GM18502 (cell line): ENCODE data around the gene PACRG.

Source experiments
- ATAC-seq: cut with Tn5 transposase; IDR thresholded peaks from one replicate; pipeline ENCODE4 v1.9.1; 2021; ENCODE audit warnings: mild to moderate bottlenecking; ENCODE audit not compliant: unreplicated experiment, poor library complexity

PACRG gene

DNA sequence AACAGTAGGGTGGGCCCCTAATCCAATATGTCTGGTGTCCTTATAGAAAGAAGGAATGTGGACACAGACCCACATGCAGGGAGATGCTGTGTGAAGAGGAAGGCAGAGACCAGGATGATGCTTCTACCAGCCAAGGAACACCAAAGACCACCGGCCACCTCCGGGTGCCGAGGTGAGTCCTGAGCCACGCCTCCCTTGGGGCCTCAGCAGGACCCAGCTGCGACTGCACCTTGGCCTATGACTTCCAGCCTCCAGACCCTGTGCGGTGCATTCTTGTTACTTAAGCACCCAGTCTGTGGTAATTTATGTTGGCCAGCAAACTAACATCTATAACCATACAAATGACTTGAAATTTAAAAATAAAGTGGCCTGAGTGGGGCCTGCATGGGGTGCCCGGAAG lies 607.3 kb downstream of the PACRG start:
- ATAC-seq, result no peak

DNA sequence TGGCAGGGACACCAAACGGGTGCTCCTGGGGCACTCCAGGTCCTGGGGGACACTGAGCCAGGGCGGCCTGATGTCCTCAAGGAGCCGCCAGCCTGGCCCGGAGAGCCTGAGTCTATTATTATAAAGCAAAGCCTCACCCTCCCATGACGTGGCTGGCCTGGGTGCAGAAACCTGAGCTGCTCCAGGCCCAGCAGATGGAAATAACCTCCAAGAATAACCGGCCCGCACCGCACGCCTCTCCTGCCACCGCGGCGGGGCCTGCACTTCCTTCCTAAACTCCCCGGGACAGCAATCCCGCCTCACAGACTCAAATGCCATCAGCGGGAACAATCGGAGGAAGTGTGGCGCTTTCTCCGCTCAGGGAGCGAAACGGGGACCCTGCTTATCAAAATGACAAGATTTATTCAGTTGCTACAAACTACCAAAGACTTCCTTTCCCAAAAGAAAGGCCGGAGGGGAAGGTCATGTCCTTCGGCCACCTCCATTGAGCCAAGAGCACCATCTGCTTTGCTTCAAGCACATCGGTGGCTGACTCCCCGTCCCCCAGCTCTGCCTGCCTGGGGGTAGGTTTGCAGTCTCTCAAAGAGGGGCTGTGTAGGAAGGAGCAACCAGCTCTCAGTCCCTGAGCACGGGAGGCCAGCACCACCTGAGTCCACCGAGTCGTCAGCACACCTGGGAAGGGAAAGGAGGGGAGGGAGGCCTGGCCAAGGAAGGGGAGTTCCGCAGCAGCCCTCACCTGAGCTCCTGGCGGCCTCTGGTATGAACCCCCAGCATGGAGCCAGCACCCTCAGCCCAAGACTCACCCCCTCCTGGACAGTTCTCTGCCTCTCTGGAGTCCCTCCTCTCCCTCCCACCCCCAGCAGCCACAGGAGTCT lies 608.1 kb downstream of the PACRG start:
- ATAC-seq, result no peak

- ATAC-seq, result no peak
Measured at GRCh38 chr6:163336961-163337360, 609.2 kb downstream of the PACRG start.

- ATAC-seq, result no peak
Measured at GRCh38 chr6:163337958-163338357, 610.2 kb downstream of the PACRG start.

GRCh38 chr6:163338671-163339405 lies 611.1 kb downstream of the PACRG start:
- no peak for ATAC-seq

- no peak for ATAC-seq
Measured at GRCh38 chr6:163339466-163339865, 611.7 kb downstream of the PACRG start.

DNA sequence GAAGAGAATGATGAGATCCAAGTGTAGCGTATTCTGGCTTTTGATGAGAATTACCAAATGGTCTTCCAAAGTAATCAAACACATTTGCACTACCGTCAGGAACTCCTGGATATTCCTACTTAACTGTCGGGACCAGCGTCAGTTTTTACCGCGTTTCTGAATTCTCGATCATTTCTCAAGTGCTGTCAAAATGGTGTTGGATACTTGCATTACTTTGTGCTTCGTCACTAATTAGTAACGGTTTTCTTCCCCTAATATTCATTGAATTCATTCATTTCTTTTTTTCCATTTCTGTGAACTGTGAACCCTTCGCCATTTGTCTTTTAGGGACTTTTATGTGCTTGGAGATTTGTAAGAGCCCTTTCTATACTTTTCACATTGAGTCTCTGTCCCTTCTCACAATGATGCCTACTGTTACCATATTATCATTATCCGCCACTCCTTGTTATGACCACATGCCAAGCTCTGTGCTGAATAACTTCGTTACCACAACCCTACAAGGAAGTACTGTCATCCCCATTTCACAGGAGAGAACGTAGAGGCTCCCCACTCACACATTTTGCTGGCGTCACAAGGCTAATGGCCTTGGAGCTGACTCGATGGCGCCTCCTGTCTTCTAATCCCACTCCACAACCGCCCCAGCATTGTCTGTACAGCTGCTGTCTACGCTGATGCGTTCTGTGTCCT lies 612.6 kb downstream of the PACRG start:
- ATAC-seq, result no peak

DNA sequence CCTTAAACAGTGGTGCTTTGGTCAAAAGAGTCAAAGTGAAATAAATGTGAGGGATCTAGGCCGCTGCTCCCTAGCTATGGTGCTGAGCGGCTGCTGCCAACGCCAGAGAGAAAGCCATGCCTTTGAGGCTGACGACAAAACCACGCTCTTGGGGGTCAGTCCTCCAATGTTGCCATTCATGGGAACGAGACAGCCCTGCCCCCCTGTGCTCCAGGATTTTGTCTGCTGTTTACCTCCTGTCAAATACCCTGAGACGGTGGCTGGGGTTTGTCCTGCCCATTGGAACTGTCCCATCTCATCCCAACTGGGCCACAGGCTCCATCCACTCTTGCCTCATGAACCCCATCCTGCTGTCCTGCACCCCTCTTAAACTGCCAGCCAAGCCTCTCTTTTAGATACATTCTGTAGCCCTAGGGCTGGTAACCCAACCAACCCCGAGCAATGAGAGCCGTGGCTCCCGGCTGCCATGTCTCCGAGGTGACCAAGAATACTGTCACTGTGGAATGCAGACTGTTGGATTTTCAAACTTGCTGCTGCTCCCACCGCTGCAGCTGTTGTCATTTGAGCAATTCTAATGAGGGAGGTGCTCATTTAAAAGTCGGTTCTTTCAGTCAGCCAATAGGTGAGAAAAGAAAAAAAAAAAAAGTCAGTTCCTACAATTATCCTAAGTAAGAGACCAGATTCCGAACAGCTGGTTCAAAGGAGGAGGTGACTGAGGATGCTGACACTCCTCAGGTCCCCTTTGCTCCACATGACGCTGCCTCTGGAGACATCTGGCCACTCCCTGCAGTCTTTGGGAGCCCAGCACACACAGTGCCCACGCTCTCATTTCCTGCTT lies 613.7 kb downstream of the PACRG start:
- ATAC-seq, result no peak

GRCh38 chr6:163342571-163343539 lies 615.1 kb downstream of the PACRG start:
- no peak for ATAC-seq

DNA sequence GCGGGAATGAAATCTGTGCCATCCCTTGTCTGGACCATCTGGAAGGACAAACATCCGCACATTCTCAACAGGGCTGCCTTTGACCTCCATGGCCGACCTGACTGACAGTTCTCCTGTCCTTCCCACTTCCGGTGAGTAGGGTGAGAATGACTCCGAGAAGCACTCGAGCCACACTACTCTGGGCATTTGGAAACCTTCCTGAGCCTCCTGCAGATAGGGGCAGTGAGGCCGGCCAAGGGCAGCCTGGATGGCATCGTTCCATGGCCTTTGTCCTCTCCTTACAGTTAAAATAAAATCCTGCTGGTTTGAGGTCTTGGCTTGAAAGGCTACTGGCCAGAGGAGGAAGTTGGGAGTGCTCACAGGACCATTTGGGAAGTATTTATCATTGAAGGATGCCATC lies 615.8 kb downstream of the PACRG start:
- no peak for ATAC-seq

- ATAC-seq, result no peak
Measured at GRCh38 chr6:163344411-163344810, 616.6 kb downstream of the PACRG start.

GRCh38 chr6:163345931-163346330 lies 618.2 kb downstream of the PACRG start:
- no peak for ATAC-seq

GRCh38 chr6:163346497-163346961 lies 618.8 kb downstream of the PACRG start:
- ATAC-seq, result no peak

DNA sequence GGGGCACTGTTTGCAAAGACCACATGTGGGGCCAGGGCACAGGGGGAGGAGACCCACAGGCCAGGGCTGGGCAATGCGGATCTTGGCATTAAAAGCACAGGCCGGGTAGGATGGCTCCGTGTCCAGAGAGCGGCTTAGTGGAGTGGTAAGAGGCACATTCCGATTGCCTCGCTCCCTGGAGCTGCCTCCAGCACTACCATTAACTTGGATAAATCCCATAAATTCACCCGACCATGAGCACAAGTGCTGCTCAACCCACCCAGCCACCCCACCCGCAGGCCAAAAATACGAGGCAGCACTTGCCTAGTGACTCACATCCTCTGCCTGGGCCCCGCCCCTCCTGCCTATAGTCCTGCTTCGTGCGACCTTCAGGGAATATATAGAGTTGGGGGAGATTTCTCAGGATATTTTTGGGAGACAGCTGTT lies 619.3 kb downstream of the PACRG start:
- no peak for ATAC-seq

- no peak for ATAC-seq
Measured at GRCh38 chr6:163348789-163349680, 621.3 kb downstream of the PACRG start.

- no peak for ATAC-seq
Measured at GRCh38 chr6:163349696-163350095, 621.9 kb downstream of the PACRG start.

DNA sequence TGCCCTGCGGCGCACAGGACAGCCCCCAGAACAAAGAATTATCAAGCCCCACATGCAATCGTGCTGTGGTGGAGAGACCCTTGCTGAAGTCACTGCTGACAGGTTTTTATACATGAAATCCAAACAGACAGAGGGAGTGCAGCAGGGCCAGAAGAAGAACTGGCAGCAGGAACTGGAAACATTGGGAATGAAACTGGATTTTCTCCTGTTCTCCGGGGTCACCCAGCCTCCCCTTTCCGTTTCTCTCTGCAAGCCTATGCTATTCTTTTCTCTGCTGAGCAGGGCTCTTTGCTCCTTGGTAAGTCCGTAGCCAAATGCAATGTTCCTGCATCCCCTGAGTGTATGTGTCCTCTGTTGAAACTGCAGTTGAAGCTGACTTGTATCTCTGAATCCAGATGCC lies 623.2 kb downstream of the PACRG start:
- ATAC-seq, result no peak
